Dermis blood vessel endothelial cell (primary cell): Measurements from ENCODE around the gene NOTCH1. TPM values are rescaled to one million over a fixed set of nuclear protein-coding genes. Genes with fewer than 3 reads are reported as not detected.

Experiments used
- DNase-seq: peaks from one replicate; pipeline ENCODE4 v3.0.0; 2010
- total RNA-seq: library from RNA; depleted of rRNA; stranded (reverse); fragments of >200 nt; gene quantifications from 2 replicates; pipeline ENCODE4 v1.2.3, GENCODE V29; 2014

Gene NOTCH1
- total RNA-seq, 1 donor from 2014 or later: 157 TPM

DNA sequence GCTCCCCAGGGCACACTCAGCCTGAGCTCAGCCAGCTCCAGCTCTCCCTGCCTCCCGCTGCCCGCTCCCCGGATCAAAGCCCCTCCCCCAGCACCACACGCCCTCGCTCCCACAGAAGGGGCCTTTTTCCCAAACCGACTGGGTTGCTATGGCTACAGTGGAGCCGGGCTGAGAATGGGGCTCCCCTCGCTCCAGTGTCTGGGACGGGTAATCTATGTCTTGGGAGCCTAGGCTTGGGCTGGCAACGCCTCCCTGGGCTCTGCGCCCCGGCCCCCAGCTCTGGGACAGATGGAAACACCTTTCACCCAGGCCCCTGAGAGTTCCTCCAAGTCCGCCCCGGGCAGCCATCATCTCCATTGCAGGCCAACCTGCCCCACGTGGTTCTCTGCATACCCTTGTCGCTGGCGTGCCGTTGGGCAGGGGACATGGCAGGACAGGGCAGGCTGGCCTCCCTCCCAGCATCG, 29.6 kb downstream of the NOTCH1 start:
- no peak for DNase-seq

DNA sequence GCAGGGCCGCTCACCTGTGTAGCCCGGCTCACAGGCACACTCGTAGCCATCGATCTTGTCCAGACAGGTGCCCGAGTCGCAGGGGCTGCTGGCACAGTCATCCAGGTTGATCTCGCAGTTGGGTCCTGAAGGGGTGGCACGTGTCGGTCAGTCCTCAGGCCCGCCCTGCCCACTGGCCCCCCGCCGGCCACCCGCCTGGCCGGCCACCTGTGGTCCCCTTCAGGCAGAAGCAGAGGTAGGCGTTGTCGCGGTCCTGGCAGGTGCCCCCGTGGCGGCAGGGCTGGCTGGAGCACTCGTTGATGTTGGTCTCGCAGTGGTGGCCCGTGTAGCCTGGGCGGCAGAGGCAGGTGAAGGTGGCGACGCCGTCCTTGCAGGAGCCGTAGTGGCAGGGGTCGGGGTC, 30.6 kb downstream of the NOTCH1 start:
- DNase-seq: no peak

DNA sequence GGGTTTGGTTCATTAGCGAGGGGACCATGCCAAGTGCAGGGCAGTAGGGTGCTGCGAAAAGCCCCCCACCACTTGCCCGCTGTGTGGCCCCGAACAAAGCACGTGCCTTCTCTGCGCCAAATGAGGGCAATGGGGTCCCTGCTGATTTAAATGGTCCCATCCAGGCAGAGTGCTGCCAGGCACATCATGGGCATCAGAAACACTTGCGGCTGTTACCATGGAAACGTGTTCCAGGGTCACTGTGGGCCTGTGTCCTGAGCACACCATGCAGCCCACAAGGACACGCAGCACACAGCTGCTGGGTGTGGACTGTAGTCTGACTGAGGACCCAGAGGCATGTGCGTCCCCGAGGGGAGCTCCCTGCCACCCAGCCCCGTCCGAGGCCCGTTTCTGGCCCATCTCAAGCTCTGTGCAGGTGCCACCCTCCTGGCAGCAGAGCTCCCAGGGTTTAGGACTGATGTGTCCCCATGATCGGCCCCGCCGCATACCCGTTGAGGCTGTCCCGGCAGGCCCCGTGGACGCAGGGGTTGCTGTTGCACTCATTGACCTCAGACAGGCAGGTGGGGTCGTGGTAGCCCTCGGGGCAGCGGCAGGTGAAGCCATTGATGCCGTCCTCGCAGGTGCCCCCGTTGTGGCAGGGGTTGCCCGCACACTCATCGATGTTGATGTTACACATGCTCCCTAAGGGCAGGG, 31.7 kb downstream of the NOTCH1 start:
- DNase-seq: no peak

- DNase-seq: no peak
Observed at GRCh38 chr9:136513191-136513590, 32.7 kb downstream of the NOTCH1 start.

DNA sequence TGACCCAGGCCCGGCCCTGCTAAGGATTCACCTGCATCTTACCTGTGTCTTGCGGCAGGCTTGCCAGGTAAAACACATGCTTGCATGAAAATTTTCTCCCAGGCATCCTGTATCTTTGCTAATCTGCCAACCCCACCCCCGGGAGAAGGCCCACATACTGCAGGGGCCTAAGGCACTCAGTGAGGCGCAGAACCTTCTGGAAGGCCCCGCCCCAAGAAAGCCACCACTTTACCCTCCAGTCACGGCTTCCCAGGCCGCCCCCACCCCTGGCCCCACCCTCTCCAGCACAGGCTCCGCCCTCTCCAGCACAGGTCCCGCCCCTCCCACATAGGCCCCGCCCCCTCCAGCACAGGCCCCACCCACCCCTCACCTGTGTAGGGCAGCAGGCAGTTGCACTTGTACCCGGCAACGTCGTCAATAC, 33.2 kb downstream of the NOTCH1 start:
- DNase-seq: peak; percentile 85

DNA sequence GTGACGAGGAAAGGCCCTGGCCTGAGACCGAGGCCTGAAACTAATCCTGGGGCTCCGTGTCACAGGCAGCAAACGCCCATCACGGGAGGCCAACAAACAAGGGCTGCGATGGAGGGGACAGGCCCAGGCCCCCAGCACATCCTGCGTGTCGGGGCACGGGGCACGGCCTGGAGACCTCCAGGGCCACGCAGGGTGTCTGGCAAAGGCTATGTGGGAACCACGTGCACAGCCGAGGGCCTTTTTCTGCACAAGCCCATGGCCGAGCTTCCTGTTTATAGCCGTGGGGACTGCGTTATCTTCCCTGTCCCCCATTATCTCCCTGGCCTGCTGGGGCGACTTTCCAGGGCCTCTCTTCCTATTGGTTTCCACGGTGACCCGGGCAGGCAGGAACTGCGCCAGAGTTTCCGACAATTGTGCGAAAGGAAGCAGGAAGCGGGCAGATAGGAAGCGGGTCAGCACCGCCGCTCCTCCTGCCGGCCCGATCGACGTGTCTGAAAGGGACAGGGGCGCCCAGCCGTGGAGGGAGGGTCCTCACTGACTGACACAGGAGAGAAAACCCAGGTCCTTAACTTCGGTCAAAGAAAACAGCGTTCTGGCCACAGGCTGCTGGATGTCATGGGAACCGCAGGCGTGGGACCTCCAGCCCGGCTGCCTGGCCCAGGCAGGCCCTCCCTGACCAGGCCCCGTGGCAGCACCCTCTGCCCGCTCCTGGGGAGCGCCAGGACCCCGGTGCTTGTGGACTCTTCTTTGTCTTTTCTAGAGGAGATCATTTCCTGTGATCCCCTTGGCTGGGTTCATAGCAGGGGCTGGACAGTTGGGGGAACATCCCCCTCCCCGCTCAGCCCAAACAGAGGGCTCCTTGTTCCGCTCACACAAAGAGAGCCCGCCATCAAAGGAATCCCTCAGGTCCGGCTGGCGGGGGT, 33.9 kb downstream of the NOTCH1 start:
- DNase-seq: peak; percentile 98

DNA sequence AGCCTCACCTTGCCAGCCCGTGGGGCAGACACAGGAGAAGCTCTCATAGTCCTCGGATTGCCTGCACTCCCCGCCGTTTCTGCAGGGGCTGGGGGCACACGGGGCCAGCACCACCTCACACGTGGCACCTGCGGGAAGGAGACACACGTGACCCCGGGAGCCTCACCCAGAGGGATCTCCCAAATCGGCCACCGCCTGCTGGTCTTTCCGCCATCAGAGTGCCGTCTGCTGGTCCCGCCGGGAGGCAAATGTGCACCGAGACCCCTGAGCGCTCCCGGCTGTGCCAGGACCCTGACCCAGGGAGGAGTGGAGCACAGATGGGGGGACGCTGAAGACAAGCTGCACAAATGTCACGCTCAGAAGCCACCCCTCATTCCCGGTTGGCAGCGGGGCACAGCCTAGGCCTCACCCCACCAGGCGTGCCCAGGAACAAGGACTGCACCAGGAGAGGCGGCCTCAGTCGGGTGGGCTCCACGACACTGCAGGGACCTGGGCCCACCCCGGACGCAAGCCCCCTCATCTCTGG, 34.6 kb downstream of the NOTCH1 start:
- no peak for DNase-seq

DNA sequence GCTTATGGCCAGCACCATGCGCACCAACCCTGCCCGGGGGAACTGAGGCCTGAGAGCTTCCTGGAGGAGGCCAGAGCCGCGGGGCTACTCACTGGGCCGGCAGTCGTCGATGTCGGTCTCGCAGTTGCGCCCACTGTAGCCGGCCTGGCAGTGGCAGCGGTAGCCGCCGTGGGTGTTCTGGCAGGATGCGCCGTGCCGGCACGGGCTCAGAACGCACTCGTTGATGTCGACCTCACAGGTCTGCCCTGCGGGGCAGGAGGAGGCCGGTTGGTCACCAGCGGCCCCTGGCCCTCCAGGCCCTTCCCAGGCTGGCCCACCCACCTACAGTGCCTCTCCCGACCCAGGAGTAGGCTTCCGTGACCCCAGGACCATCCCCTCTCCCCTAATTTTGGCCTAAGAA, 35.3 kb downstream of the NOTCH1 start:
- no peak for DNase-seq

DNA sequence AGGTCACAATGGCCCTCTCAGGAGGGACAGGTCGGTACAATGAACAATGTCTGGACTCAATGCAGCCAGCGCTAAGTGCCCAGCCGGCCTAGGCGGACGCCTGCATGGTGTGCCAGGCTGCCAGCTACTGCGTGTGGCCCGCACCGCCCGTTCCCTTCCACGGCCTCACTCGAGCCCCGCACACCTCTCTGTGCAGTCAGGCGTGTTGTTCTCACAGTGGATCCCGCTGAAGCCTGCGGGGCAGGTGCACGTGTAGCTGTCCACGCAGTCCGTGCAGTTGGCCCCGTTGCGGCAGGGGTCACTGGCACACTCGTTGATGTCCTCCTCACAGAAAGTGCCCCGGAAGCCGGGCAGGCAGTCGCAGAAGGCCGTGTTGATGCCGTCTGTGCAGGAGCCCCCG, 36.3 kb downstream of the NOTCH1 start:
- no peak for DNase-seq

GRCh38 chr9:136508729-136509500, 36.9 kb downstream of the NOTCH1 start:
- DNase-seq: no peak

DNA sequence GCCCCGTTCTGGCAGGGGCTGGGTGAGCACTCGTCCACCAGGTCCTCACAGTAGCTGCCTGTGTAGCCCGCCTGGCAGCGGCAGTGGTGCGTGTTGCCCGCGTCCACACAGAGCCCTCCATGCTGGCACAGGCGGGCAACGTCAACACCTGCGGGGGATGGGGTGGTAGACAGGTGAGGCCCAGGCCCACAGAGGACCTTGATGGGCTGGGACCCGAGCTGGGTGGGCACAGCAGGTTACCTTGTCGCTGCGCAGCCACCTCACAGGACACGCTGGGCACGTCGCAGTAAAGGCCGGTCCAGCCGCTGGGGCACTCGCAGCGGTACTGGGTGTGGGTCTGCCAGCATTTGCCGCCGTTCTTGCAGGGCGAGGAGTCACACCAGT, 37.9 kb downstream of the NOTCH1 start:
- no peak for DNase-seq

- DNase-seq: no peak
Observed at GRCh38 chr9:136507221-136507991, 38.4 kb downstream of the NOTCH1 start.

DNA sequence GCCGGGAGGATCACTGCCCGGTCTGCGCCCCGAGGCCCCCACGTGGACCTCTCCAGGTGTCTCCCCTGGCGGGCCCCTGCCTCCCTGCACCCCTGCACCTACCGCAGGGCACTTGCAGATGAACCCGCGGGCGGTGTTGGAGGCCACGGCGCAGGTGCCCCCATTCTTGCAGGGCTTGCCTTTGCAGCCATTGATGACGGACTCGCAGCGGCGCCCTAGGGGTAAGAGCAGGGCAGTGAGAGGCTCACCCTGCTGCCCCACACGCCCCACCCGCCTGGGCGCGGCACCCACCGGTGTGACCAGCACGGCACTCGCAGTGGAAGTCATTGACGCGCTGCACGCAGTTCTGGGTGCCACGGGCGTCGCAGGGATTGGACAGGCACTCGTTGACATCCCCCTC, 39.4 kb downstream of the NOTCH1 start:
- DNase-seq: no peak

DNA sequence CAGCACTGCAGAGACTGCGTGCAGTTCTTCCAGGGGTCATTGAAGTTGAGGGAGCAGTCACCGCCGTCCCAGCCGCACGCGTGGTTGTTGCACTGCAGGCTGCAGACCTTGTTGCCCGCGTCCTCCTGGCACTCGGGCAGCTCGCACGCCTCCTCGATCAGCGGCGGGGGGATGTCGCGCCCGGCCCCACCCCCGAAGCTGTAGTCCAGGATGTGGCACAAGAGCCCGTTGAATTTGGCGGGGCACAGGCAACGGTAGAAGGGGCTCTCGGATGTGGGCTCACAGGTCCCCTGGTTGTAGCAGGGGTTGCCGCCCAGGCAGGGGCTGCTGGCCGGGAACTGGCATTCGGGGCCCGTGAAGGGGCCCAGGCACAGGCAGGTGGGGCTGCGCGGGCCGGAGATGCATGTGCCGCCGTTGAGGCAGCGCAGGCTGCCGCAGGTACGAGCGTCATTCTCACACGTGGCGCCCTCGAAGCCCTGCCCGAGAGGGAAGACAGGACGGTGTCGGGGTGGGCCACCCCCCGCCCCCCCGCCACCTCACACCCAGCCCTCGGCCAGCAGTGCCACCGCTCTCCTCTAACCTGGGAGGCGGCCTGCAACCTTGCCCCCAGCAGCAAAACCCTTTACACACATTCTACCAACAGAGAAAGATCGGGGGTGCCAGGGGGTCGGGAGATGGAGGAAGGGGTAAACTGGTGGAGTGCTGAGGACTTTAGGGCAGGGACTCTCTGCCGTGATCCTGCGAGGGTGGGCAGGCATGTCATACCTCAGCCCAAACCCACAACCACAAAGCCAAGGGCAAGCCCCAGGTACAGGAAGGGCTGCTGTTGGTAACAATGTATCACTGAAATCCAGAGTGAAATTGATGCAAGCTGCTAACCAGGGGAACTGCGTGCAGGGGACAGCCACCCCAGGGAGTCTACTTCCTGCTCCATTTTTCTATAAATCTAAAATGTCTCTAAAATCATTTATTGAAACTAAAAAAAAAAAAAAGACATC, 40.1 kb downstream of the NOTCH1 start:
- DNase-seq: no peak

GRCh38 chr9:136504512-136505348, 41.1 kb downstream of the NOTCH1 start:
- no peak for DNase-seq

DNA sequence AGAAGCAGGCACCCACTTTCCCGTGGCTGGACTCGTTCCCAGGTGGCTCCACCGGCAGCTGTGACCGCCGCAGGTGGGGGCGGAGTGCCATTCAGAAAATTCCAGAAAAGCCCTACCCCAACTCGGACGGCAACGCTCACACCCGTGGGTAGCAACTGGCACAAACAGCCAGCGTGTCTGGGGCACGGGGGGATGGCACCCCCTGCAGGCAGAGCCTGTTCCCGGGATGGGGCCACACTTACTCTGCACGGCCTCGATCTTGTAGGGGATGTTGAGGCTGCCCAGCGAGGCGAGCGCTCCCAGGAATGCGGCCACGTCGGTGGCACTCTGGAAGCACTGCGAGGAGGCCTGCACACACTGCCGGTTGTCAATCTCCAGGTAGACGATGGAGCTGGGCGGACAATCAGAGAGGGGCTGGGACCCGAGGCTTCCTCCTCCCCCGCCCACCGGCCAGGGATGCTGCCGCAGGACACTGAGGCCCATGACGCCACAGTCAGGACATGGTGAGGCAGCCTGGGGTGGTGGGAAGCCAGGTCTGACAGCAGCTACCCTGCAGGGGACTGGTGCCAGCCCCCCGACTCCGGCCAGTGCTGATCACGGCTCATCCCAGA, 42.8 kb downstream of the NOTCH1 start:
- DNase-seq: no peak

DNA sequence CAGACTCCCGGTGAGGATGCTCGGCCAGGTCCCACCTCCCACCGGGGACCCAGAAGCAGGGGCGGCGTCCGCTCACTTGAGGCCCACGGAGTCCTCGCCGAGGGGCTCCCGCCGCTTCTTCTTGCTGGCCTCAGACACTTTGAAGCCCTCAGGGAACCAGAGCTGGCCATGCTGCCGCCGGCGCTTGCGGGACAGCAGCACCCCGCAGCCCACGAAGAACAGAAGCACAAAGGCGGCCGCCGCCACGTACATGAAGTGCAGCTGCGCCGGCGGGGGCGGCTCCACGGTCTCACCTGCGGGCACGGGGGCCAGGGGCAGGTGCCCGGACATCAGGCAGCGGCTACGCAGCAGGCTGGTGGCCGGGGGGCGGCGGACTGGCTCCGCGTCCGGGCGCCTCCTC, 43.7 kb downstream of the NOTCH1 start:
- DNase-seq: no peak

DNA sequence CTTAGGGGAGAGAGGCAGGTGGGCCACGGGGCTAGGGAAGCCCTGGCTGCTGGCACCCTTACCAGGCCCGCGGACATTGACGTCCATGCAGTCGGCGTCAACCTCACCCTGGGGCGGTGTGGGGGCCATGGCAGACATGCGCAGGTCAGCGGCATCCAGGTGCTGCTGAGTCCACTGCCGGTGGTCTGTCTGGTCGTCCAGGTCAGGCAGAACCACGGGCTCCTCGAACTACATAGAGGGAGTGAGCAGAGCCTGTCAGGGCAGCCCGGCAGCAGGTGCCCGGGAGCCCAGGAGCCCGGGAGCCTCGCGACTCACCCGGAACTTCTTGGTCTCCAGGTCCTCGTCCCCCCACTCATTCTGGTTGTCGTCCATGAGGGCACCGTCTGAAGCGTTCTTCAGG, 44.2 kb downstream of the NOTCH1 start:
- DNase-seq: no peak
